GM23338 (cell line): ENCODE measurements around the gene DOCK3. TPM values are rescaled to one million over a fixed set of nuclear protein-coding genes. Genes with fewer than 3 reads are reported as not detected.

Source experiments
- ATAC-seq: fragments of 200-7000 bp; cut with Tn5 transposase; 3 replicates; pipeline ENCODE4 v1.9.1; 2020
- DNase-seq: peaks from one replicate; pipeline ENCODE4 v3.0.0-alpha.2; 2015; ENCODE audit warnings: low spot score
- H2AFZ ChIP-seq: fragments of 200-600 bp; sonication (generic); 2 replicates; pipeline ENCODE4 v1.8.0; 2016; ENCODE audit warnings: antibody characterized with exemption, mild to moderate bottlenecking, moderate library complexity
- H3F3A ChIP-seq: fragments of 200-600 bp; sonication (generic); replicated peaks from 2 replicates; pipeline ENCODE4 v1.8.0; 2017; ENCODE audit warnings: antibody characterized with exemption, mixed run types, low read depth
- H3K27ac ChIP-seq: fragments of 200-600 bp; sonication (generic); 2 replicates; pipeline ENCODE4 v1.6.1; 2016; ENCODE audit warnings: low read depth
- H3K27me3 ChIP-seq: fragments of 200-600 bp; sonication (generic); 2 replicates; pipeline ENCODE4 v1.8.0; 2016; ENCODE audit warnings: mild to moderate bottlenecking, mixed run types, moderate library complexity; ENCODE audit not compliant: insufficient read depth
- H3K36me3 ChIP-seq: fragments of 200-600 bp; sonication (generic); 2 replicates; pipeline ENCODE4 v1.8.0; 2016; ENCODE audit warnings: mild to moderate bottlenecking; ENCODE audit not compliant: insufficient read depth
- H3K4me1 ChIP-seq: fragments of 200-600 bp; sonication (generic); 2 replicates; pipeline ENCODE4 v1.8.0; 2016; ENCODE audit warnings: mild to moderate bottlenecking, moderate library complexity; ENCODE audit not compliant: insufficient read depth
- H3K4me2 ChIP-seq: fragments of 200-600 bp; sonication (generic); 2 replicates; pipeline ENCODE4 v1.7.1; 2017; ENCODE audit warnings: mixed run types
- H3K4me3 ChIP-seq: fragments of 200-600 bp; sonication (generic); 2 replicates; pipeline ENCODE4 v1.6.1; 2016; ENCODE audit warnings: mixed run types
- H3K79me2 ChIP-seq: fragments of 200-600 bp; sonication (generic); replicated peaks from 2 replicates; pipeline ENCODE4 v1.8.0; 2017; ENCODE audit warnings: mild to moderate bottlenecking; ENCODE audit not compliant: insufficient read depth
- H3K9me2 ChIP-seq: fragments of 200-600 bp; sonication (generic); 2 replicates; pipeline ENCODE4 v1.8.0; 2017; ENCODE audit not compliant: insufficient read depth
- H4K20me1 ChIP-seq: fragments of 200-600 bp; sonication (generic); replicated peaks from 2 replicates; pipeline ENCODE4 v1.8.0; 2017; ENCODE audit warnings: mild to moderate bottlenecking; ENCODE audit not compliant: insufficient read depth
- H3K27ac Mint-ChIP-seq: 2 replicates; pipeline ENCODE4 v1.8.0; 2020; ENCODE audit warnings: inconsistent platforms, mild to moderate bottlenecking, moderate library complexity, mixed read lengths
- H3K27me3 Mint-ChIP-seq: 3 replicates; pipeline ENCODE4 v1.8.0; 2022; ENCODE audit warnings: low read depth, mild to moderate bottlenecking, moderate library complexity, mixed read lengths, inconsistent platforms; ENCODE audit not compliant: insufficient read depth, poor library complexity
- H3K36me3 Mint-ChIP-seq: 3 replicates; pipeline ENCODE4 v1.8.0; 2021; ENCODE audit warnings: low read depth, mild to moderate bottlenecking, inconsistent platforms, moderate library complexity, mixed read lengths
- H3K4me1 Mint-ChIP-seq: 3 replicates; pipeline ENCODE4 v1.8.0; 2020; ENCODE audit warnings: mild to moderate bottlenecking, inconsistent platforms, mixed read lengths
- H3K4me3 Mint-ChIP-seq: 3 replicates; pipeline ENCODE4 v1.8.0; 2021; ENCODE audit warnings: moderate library complexity, mild to moderate bottlenecking, inconsistent platforms, mixed read lengths
- H3K9me3 Mint-ChIP-seq: 3 replicates; pipeline ENCODE4 v1.8.0; 2020; ENCODE audit warnings: moderate library complexity, mild to moderate bottlenecking, inconsistent platforms, mixed read lengths
- CTCF ChIP-seq, 2 experiments: fragments of 200-600 bp in 1 of 2; sonication (generic) in 1 of 2; conservative IDR thresholded peaks; 2 replicates each; pipeline versions ENCODE4 v1.5.1 to v1.6.1; 2016 to 2017; ENCODE audit warnings: antibody characterized with exemption in 2 of 2, low read depth in 2 of 2, mild to moderate bottlenecking in 2 of 2, moderate library complexity in 1 of 2
- ETS1 ChIP-seq: IDR thresholded peaks from 2 replicates; pipeline ENCODE4 v1.6.1; 2016; ENCODE audit warnings: antibody characterized with exemption
- EZH2 ChIP-seq: fragments of 200-600 bp; sonication (generic); IDR thresholded peaks from one replicate; pipeline ENCODE4 v1.8.0; 2017; ENCODE audit warnings: antibody characterized with exemption, mild to moderate bottlenecking, low read depth; ENCODE audit not compliant: unreplicated experiment
- NANOG ChIP-seq: IDR thresholded peaks from 2 replicates; pipeline ENCODE4 v1.6.1; 2016; ENCODE audit warnings: antibody characterized with exemption, borderline replicate concordance
- POLR2AphosphoS5 ChIP-seq: IDR thresholded peaks from 2 replicates; pipeline ENCODE4 v1.6.1; 2016; ENCODE audit warnings: antibody characterized with exemption, low read depth
- REST ChIP-seq: IDR thresholded peaks from one replicate; pipeline ENCODE4 v1.6.1; 2018; ENCODE audit warnings: antibody characterized with exemption; ENCODE audit not compliant: unreplicated experiment
- ZNF114 ChIP-seq: fragments of 250-450 bp; sonication (Bioruptor Pico); IDR thresholded peaks from 2 replicates; pipeline ENCODE4 v1.5.0; 2020; ENCODE audit warnings: mild to moderate bottlenecking, moderate library complexity
- ZNF331 ChIP-seq: fragments of 250-450 bp; sonication (Bioruptor Pico); IDR thresholded peaks from 2 replicates; pipeline ENCODE4 v1.5.0; 2020; ENCODE audit warnings: low read depth, mild to moderate bottlenecking, moderate library complexity
- polyA plus RNA-seq: library from polyadenylated mRNA; unstranded; fragments of >200 nt; fragmentation: Nextera tagmentation; extraction: Ambion mirVana; gene quantifications from 2 replicates; pipeline ENCODE4 v1.2.1, GENCODE V29; 2016
- total RNA-seq: library from RNA; depleted of rRNA; stranded (reverse); fragments of >200 nt; shearing (Covaris generic); gene quantifications from 2 replicates; pipeline ENCODE4 v1.2.3, GENCODE V29; 2014

The DOCK3 gene
- total and polyA plus RNA-seq, 2 experiments from 2014 or later, result 2.4 to 5.6 TPM

GRCh38 chr3:51384726-51385473 is 710.2 kb downstream of the DOCK3 start, which contains the start of gene MANF (continued):
- TF ChIP-seq EZH2, result no peak
- no peak for TF ChIP-seq ZNF331 (CRISPR knock-in tag)
- no peak for TF ChIP-seq CTCF (conservative IDR thresholded peaks at IDR 0.05; ENCODE audit: low read depth in 2 of 2)
- TF ChIP-seq POLR2AphosphoS5, result peak; percentile 86

- Histone ChIP-seq H3K9me2 (no peaks in the 10 kb centered on the region), H4K20me1 (peaks cover 32% of the 10 kb centered on the region), H3K36me3 (peaks cover 23% of the 10 kb centered on the region), H3K4me2 (peak overlapping the region; percentile 99), H3K27me3 (no peaks in the 10 kb centered on the region), H3K79me2 (peaks cover 39% of the 10 kb centered on the region), H3K4me3 (peak overlapping the region; percentile 100), H2AFZ (no peak overlapping the region), H3K4me1 (peaks cover 32% of the 10 kb centered on the region), H3F3A (peaks cover 46% of the 10 kb centered on the region), H3K27ac (peak overlapping the region; percentile 39; the same call in 1 of the 2 replicates)
- no peak for DNase-seq
- peaks cover 7% of the 10 kb centered on the region for H3K27me3 Mint-ChIP-seq
- peak overlapping the region; percentile 99 for H3K4me3 Mint-ChIP-seq
- ATAC-seq, result no peak; the same call in 2 of the 3 replicates
- peak overlapping the region; percentile 81 for H3K27ac Mint-ChIP-seq
- H3K36me3 Mint-ChIP-seq, result peaks cover 51% of the 10 kb centered on the region
- H3K9me3 Mint-ChIP-seq, result no peaks in the 10 kb centered on the region
- H3K4me1 Mint-ChIP-seq, result peaks cover 48% of the 10 kb centered on the region
- no peak for TF ChIP-seq ZNF114 (CRISPR knock-in tag)
- no peak for TF ChIP-seq NANOG
- TF ChIP-seq POLR2AphosphoS5, result no peak
- TF ChIP-seq CTCF (conservative IDR thresholded peaks at IDR 0.05; ENCODE audit: low read depth in 2 of 2), result no peak
- TF ChIP-seq REST, result no peak
- TF ChIP-seq ETS1, result no peak
Measured at GRCh38 chr3:51385621-51386091, 710.9 kb downstream of the DOCK3 start.
